Body of pancreas (tissue), 4 donors: ENCODE data around the gene SLC35D3. TPM values are rescaled to one million over a fixed set of nuclear protein-coding genes. Genes with fewer than 3 reads are reported as not detected.

Experiments
- ATAC-seq: fragments of 150-250 bp; one replicate; pipeline ENCODE4 v1.9.1; 2016
- DNase-seq, 4 donors: peaks; one replicate each; pipeline ENCODE4 v3.0.0-alpha.2; 2019
- H3K27ac ChIP-seq, 4 donors: fragments of 200-600 bp; sonication (generic); 1 replicate in 3 of 4; 2 replicates in 1 of 4; pipeline versions ENCODE4 v1.5.1 to v1.6.1; 2016 to 2019; ENCODE audit warnings: mild to moderate bottlenecking in 1 of 4, mixed read lengths in 1 of 4, moderate library complexity in 1 of 4
- H3K27me3 ChIP-seq, 2 donors: fragments of 200-600 bp; sonication (generic); one replicate each; pipeline ENCODE4 v1.6.0; 2016; ENCODE audit warnings: mild to moderate bottlenecking in 1 of 2
- H3K36me3 ChIP-seq, 2 donors: fragments of 200-600 bp; sonication (generic); replicated peaks in 1 of 2; 2 replicates each; pipeline ENCODE4 v1.5.1; 2016; ENCODE audit warnings: low read depth in 2 of 2; ENCODE audit not compliant: insufficient read depth in 1 of 2
- H3K4me1 ChIP-seq: fragments of 200-600 bp; sonication (generic); one replicate; pipeline ENCODE4 v1.6.0; 2016
- H3K4me3 ChIP-seq, 2 donors: fragments of 200-600 bp; sonication (generic); 1 replicate in 1 of 2; 2 replicates in 1 of 2; pipeline ENCODE4 v1.5.1; 2016 to 2019
- H3K9me3 ChIP-seq, 3 donors: fragments of 200-600 bp; sonication (generic); 1 replicate in 2 of 3; 2 replicates in 1 of 3; pipeline ENCODE4 v1.5.1; 2016
- POLR2A ChIP-seq, 3 donors: fragments of 450-650 bp; IDR thresholded peaks; one replicate each; pipeline ENCODE4 v1.6.1; 2016; ENCODE audit warnings: antibody characterized with exemption in 3 of 3, mild to moderate bottlenecking in 2 of 3
- WGBS, 2 donors: methylation state at CpG; one replicate each; pipeline ENCODE4 v1.1.5; 2017; 5-methylcytosine and 5-hydroxymethylcytosine counted together
- intact Hi-C: fragments of 100-400 bp; cut with DNase I; formaldehyde crosslinking; loops from one replicate; pipeline ENCODE4 v1.15.1; 2023
- total RNA-seq, 2 donors: library from RNA; depleted of rRNA; stranded (reverse); fragments of >200 nt; gene quantifications; one replicate each; pipeline ENCODE4 v1.1.0, GENCODE V29; 2016
- TF ChIP-seq, protein P1 (sequence below), 7 experiments: fragments of 450-650 bp in 4 of 7; fragments of 200-600 bp in 3 of 7; sonication (generic) in 3 of 7; IDR thresholded peaks; one replicate each; pipeline ENCODE4 v1.5.1; 2016 to 2019; ENCODE audit warnings: antibody characterized with exemption in 7 of 7

The SLC35D3 gene
- total RNA-seq, 2 donors from 2014 or later: not detected

DNA sequence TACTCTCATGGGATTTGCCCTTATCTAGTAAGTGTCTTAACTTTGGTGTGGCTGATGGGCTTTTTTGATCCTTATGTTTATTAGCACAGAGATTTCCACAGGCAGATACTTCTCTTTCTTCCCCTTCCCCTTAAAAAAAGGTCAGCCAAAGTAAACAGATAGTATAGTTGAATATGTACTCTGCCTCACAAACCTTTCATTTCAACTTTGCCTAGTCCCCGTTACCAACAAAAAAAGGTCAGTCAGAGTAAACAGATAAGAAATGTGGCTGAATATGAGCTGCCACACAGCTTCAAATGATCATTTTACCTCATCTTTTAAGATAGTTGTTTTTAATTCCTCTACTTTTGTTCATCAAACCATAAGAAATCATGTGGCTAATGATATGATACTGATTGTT lies 34.1 kb upstream of the SLC35D3 start:
- intact Hi-C loops: no loop called here
- ATAC-seq: no peak
- H3K27ac ChIP-seq: peak overlapping the region in 1 of 4 donors; percentile 11
- H3K4me1 ChIP-seq: peaks cover 37% of the 10 kb centered on the region
- H3K36me3 ChIP-seq: no peaks in the 10 kb centered on the region
- H3K4me3 ChIP-seq: no peak overlapping the region
- H3K9me3 ChIP-seq: no peaks in the 10 kb centered on the region
- WGBS, 2 donors: 0 to 8% methylated on average over 1 of the region's 1 CpG
- no peaks in the 10 kb centered on the region for H3K27me3 ChIP-seq
- DNase-seq: no peak
- TF ChIP-seq, protein P1, sequence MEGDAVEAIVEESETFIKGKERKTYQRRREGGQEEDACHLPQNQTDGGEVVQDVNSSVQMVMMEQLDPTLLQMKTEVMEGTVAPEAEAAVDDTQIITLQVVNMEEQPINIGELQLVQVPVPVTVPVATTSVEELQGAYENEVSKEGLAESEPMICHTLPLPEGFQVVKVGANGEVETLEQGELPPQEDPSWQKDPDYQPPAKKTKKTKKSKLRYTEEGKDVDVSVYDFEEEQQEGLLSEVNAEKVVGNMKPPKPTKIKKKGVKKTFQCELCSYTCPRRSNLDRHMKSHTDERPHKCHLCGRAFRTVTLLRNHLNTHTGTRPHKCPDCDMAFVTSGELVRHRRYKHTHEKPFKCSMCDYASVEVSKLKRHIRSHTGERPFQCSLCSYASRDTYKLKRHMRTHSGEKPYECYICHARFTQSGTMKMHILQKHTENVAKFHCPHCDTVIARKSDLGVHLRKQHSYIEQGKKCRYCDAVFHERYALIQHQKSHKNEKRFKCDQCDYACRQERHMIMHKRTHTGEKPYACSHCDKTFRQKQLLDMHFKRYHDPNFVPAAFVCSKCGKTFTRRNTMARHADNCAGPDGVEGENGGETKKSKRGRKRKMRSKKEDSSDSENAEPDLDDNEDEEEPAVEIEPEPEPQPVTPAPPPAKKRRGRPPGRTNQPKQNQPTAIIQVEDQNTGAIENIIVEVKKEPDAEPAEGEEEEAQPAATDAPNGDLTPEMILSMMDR (IDR thresholded peaks at IDR 0.05): no peak
- no peak for TF ChIP-seq POLR2A (IDR thresholded peaks at IDR 0.05)

DNA sequence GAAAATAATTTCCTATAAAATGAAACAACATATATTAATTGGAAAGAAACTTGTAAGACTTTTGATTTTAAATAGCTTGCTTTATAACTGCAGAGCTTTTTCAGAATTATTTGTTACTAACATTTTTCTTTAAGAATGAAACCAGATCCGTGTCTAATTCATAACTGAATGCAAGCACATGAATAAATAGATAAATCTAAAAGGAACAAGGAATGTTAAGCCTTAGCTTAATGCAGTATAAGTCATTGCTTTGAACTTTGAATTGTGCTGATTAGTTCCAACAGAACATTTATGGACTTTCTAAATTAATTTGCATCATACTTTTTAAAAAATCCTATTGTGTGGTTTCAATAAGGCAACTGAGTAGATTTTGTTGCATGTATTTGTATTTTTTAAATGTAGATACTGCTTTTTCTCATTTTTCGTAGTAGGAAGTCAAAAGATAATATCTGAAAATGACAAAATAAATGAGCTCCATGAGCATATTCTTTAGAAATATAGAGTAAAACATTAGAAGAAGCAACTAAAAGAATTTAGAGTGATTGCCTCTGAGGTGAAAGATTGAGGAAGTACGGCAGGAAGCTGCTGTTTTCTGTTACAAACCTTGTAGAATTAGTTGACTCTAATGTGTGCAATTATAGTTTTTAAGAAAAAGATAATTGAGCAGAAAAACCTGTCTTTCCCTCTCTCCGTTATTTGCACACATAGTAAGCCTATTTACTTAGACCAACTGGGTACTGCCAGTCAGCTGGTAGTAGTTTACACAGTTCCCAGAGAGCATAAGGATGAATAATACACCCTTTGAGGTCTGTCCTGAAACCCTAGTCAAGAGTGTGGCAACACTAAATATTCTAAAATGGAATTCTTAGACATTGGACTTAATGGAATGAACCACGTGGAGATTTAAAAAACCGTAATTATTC lies 32.6 kb upstream of the SLC35D3 start:
- DNase-seq (peak in 3 of 4 donors; percentile 13 to 27 (median 16)), ATAC-seq (peak; percentile 78)
- TF ChIP-seq, protein P1 (IDR thresholded peaks at IDR 0.05): no peak
- no peak for TF ChIP-seq POLR2A (IDR thresholded peaks at IDR 0.05)
- 22 to 34% methylated on average over 6 of the region's 6 CpGs for WGBS, 2 donors
- Histone ChIP-seq H3K27ac (peak overlapping the region in 3 of 4 donors; percentile 11 to 67 (median 28)), H3K9me3 (no peaks in the 10 kb centered on the region), H3K4me1 (peaks cover 31% of the 10 kb centered on the region), H3K36me3 (no peaks in the 10 kb centered on the region), H3K27me3 (no peaks in the 10 kb centered on the region), H3K4me3 (no peak overlapping the region)
- intact Hi-C loops: no loop called here

DNA sequence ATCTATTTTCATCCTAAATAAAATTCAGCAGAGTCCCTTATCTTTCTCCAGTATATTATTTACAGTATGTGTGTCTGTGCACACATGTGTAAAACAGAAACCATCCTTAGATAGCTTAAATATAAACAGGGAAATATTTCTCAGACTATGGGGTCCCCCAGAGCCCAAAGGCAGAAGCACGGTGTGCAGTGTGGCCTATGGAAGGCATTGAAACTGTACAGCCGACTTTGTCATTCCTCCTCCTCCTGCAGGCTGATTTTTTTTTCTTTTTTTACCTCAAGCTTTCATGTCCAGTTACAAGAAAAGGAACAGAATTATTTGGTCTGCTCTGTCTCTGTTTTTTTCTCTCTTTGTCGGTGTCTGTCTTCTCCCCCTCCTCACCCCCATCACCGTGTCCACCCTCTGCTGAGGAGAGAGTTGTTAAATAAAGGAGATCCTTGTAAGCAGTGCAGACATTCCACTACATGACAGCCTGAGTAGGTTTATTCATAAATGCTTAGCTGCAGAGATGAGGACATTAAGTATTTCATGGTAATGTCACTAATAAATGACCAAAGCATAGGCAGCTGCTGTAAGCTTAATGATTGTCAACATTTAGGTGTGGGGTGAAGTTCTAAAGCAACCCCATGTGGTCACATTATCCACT lies 31.8 kb upstream of the SLC35D3 start:
- peaks cover 31% of the 10 kb centered on the region for H3K4me1 ChIP-seq
- TF ChIP-seq, protein P1 (IDR thresholded peaks at IDR 0.05): no peak
- TF ChIP-seq POLR2A (IDR thresholded peaks at IDR 0.05): no peak
- intact Hi-C loops: no loop called here
- 23 to 40% methylated on average over 4 of the region's 4 CpGs for WGBS, 2 donors
- peak overlapping the region in 3 of 4 donors; percentile 11 to 67 (median 28) for H3K27ac ChIP-seq
- DNase-seq: no peak
- H3K9me3 ChIP-seq: no peaks in the 10 kb centered on the region
- H3K36me3 ChIP-seq: no peaks in the 10 kb centered on the region
- no peak overlapping the region for H3K4me3 ChIP-seq
- ATAC-seq: no peak
- no peaks in the 10 kb centered on the region for H3K27me3 ChIP-seq

DNA sequence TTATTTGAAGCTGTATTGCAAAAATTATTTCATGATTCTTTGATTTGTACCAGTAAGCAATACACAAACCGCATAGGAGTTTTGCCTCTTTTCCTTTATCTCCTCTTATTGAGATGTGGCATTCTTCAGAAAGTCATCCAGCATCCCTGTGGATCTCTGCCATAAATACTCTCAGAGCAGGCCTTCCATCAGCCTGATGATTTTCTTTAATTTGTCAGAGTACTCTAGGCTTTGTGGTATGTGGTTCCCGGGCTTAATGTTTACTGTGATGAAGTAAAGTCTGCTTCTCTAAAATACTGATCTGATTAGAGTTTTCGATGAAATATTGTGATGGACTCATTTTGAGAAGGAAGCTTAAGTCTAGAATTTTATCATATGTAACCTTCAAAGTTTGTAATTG lies 31.1 kb upstream of the SLC35D3 start:
- WGBS, 2 donors: 58 to 61% methylated on average over 3 of the region's 3 CpGs
- DNase-seq: no peak
- TF ChIP-seq POLR2A (IDR thresholded peaks at IDR 0.05): no peak
- TF ChIP-seq, protein P1 (IDR thresholded peaks at IDR 0.05): no peak
- intact Hi-C loops: no loop called here
- H3K4me3 ChIP-seq: no peak overlapping the region
- no peak overlapping the region for H3K27ac ChIP-seq
- no peaks in the 10 kb centered on the region for H3K9me3 ChIP-seq
- ATAC-seq: no peak
- no peaks in the 10 kb centered on the region for H3K36me3 ChIP-seq
- peaks cover 35% of the 10 kb centered on the region for H3K4me1 ChIP-seq
- H3K27me3 ChIP-seq: no peaks in the 10 kb centered on the region
